Mucosa of descending colon (tissue), 3 donors: ENCODE measurements around the gene ZNF266. TPM values are rescaled to one million over a fixed set of nuclear protein-coding genes. Genes with fewer than 3 reads are reported as not detected.

ENCODE experiments used
- ATAC-seq: fragments of 200-7000 bp; cut with Tn5 transposase; one replicate; pipeline ENCODE4 v1.9.1; 2020; ENCODE audit warnings: mild to moderate bottlenecking, moderate library complexity
- DNase-seq, 3 donors: peaks; one replicate each; pipeline ENCODE4 v3.0.0-alpha.2; 2020
- H3K36me3 ChIP-seq: fragments of 200-600 bp; one replicate; pipeline ENCODE4 v1.8.0; 2021; ENCODE audit warnings: low read depth, mild to moderate bottlenecking
- H3K4me1 ChIP-seq: fragments of 200-600 bp; one replicate; pipeline ENCODE4 v1.8.0; 2021; ENCODE audit warnings: low read depth, mild to moderate bottlenecking
- H3K4me3 ChIP-seq: fragments of 200-600 bp; one replicate; pipeline ENCODE4 v1.8.0; 2021; ENCODE audit warnings: mild to moderate bottlenecking
- H3K9me3 ChIP-seq: fragments of 200-600 bp; one replicate; pipeline ENCODE4 v1.8.0; 2021; ENCODE audit warnings: mild to moderate bottlenecking
- CTCF ChIP-seq: fragments of 200-600 bp; IDR thresholded peaks from one replicate; pipeline ENCODE4 v1.8.0; 2022; ENCODE audit warnings: antibody characterized with exemption, mild to moderate bottlenecking
- intact Hi-C, 2 donors: fragments of 100-400 bp; cut with DNase I in 1 of 2; cut with micrococcal nuclease in 1 of 2; formaldehyde crosslinking; loops; one replicate each; pipeline versions ENCODE4 v1.11.0 to v1.11.1; 2022; cut with DNase I, micrococcal nuclease
- total RNA-seq, 3 donors: library from RNA; stranded (reverse); fragmentation: NEBNext Ultra II Directional in 2 of 3; extraction: Animal tissue kit (Norgen Biotek cat#: 25700) in 2 of 3; gene quantifications; one replicate each; pipeline versions ENCODE4 v1.2.1 to v1.2.4, GENCODE V29; 2021 to 2023
- donor health status: DM: no; HTN: no; CAD: no; lungs with moderate emphysema.
- donor health status: DM: no; HTN: no; CAD: no.
- donor health status: DM: no; HTN: yes; CAD: no.

ZNF266 gene
- total RNA-seq, 3 donors from 2014 or later, result 16.6 to 23.9 (median 20.6) TPM

- intact Hi-C loops, result no loop called here
- Histone ChIP-seq H3K36me3 (peaks cover 15% of the 10 kb centered on the region), H3K9me3 (peaks cover 100% of the 10 kb centered on the region), H3K4me1 (no peaks in the 10 kb centered on the region), H3K4me3 (no peak overlapping the region)
- ATAC-seq, result no peak
- no peak for DNase-seq
- TF ChIP-seq CTCF, result no peak
Observed at GRCh38 chr19:9381361-9381785, 54.0 kb downstream of the ZNF266 start.

GRCh38 chr19:9370738-9371619 lies 64.4 kb downstream of the ZNF266 start:
- no peak for ATAC-seq
- intact Hi-C loops, result no loop called here
- H3K4me3 ChIP-seq, result no peak overlapping the region
- DNase-seq, result no peak
- TF ChIP-seq CTCF, result no peak
- H3K9me3 ChIP-seq, result peaks cover 91% of the 10 kb centered on the region
- no peaks in the 10 kb centered on the region for H3K4me1 ChIP-seq
- H3K36me3 ChIP-seq, result no peaks in the 10 kb centered on the region

- Histone ChIP-seq H3K36me3 (no peaks in the 10 kb centered on the region), H3K9me3 (peaks cover 87% of the 10 kb centered on the region), H3K4me3 (no peak within 1 kb of the TSS), H3K4me1 (no peaks in the 10 kb centered on the region)
- no peak for DNase-seq
- intact Hi-C loops, result no loop called here
- ATAC-seq, result no peak
- TF ChIP-seq CTCF, result no peak
Observed at GRCh38 chr19:9362905-9363304, 72.5 kb downstream of the ZNF266 start, which contains the start of gene ZNF177. TSS of gene ZNF177 (plus strand) at chr19:9363013. CDS start at chr19:9378312, 15,299 bp downstream.

Other genes with a start within 250 kb of the ZNF266 start
- gene OR7D4, start 216.0 kb downstream of the ZNF266 start, total RNA-seq, result not detected
- gene OR7E24, start 184.6 kb downstream of the ZNF266 start, total RNA-seq, result not detected
- 1 to 10 TPM; 2.7 to 6.2 (median 4.4) TPM for gene ZNF699, start 125.7 kb downstream of the ZNF266 start, total RNA-seq
- gene ZNF559, start 111.4 kb downstream of the ZNF266 start, total RNA-seq, result 10 to 100 TPM in 2 of 3 donors, 1 to 10 TPM in 1; 7.8 to 19.5 (median 10.4) TPM
- gene ZNF177, start 72.6 kb downstream of the ZNF266 start, total RNA-seq, result 1 to 10 TPM in 2 of 3 donors, not detected in 1; 2.5 to 5.5 TPM
- not detected for gene ZNF560, start 63.0 kb upstream of the ZNF266 start, total RNA-seq
- gene ZNF426, start 103.1 kb upstream of the ZNF266 start, total RNA-seq, result 10 to 100 TPM in 1 of 3 donors, 1 to 10 TPM in 2; 6.9 to 23.3 (median 9.7) TPM
- 10 to 100 TPM; 17.0 to 26.3 (median 22.2) TPM for gene ZNF121, start 148.9 kb upstream of the ZNF266 start, total RNA-seq
- 10 to 100 TPM; 22.6 to 42.2 (median 31.9) TPM for gene ZNF561, start 185.7 kb upstream of the ZNF266 start, total RNA-seq
- 10 to 100 TPM; 27.9 to 49.4 (median 41.5) TPM for gene ZNF562, start 239.5 kb upstream of the ZNF266 start, total RNA-seq